Natural killer cell treated with Interleukin-12 subunit alpha and Interleukin-12 subunit beta and Interleukin-15 and Interleukin-18, amount 100 ng/mL, for 72 hours (primary cell): Measurements from ENCODE around the gene SLC9A9. TPM values are rescaled to one million over a fixed set of nuclear protein-coding genes. Genes with fewer than 3 reads are reported as not detected.

ENCODE experiments used
- total RNA-seq, 2 donors: library from RNA; stranded (reverse); gene quantifications; one replicate each; pipeline ENCODE4 v1.2.3, GENCODE V29; 2022

SLC9A9 gene
- total RNA-seq, 2 donors from 2014 or later: 11.0 to 11.9 TPM

Other genes starting within 250 kb of the SLC9A9 start
- 10 to 100 TPM; 23.0 to 30.9 TPM for gene DIPK2A, start 123.4 kb upstream of the SLC9A9 start, total RNA-seq